ACC112 (cell line): ENCODE results near the gene CEACAM18.

Source experiments
- H2AFZ ChIP-seq: fragments of 200-600 bp; sonication (generic); one replicate; pipeline ENCODE4 v1.6.0; 2017; ENCODE audit warnings: antibody characterized with exemption, low read length; ENCODE audit not compliant: unreplicated experiment
- H3K27ac ChIP-seq: fragments of 200-600 bp; sonication (generic); 2 replicates; pipeline ENCODE4 v1.5.1; 2014; ENCODE audit warnings: low read depth, mild to moderate bottlenecking, antibody characterized with exemption, low read length, moderate library complexity
- H3K27me3 ChIP-seq: fragments of 200-600 bp; sonication (generic); 2 replicates; pipeline ENCODE4 v1.6.1; 2014; ENCODE audit warnings: mild to moderate bottlenecking, antibody characterized with exemption, low read length, moderate library complexity, mixed read lengths; ENCODE audit not compliant: insufficient read depth
- H3K36me3 ChIP-seq: fragments of 200-600 bp; sonication (generic); 2 replicates; pipeline ENCODE4 v1.6.1; 2016; ENCODE audit warnings: mild to moderate bottlenecking, antibody characterized with exemption, low read length, moderate library complexity, mixed read lengths; ENCODE audit not compliant: insufficient read depth
- H3K4me1 ChIP-seq: fragments of 200-600 bp; sonication (generic); one replicate; pipeline ENCODE4 v1.6.1; 2016; ENCODE audit warnings: low read length, mixed read lengths; ENCODE audit not compliant: insufficient read depth, unreplicated experiment, control insufficient read depth
- H3K4me3 ChIP-seq: fragments of 200-600 bp; sonication (generic); 2 replicates; pipeline ENCODE4 v1.5.1; 2014; ENCODE audit warnings: mild to moderate bottlenecking, low read depth, low read length
- H3K79me2 ChIP-seq: fragments of 200-600 bp; sonication (generic); one replicate; pipeline ENCODE4 v1.6.0; 2016; ENCODE audit warnings: low read length; ENCODE audit not compliant: control insufficient read depth, unreplicated experiment, insufficient read depth

CEACAM18 gene

DNA sequence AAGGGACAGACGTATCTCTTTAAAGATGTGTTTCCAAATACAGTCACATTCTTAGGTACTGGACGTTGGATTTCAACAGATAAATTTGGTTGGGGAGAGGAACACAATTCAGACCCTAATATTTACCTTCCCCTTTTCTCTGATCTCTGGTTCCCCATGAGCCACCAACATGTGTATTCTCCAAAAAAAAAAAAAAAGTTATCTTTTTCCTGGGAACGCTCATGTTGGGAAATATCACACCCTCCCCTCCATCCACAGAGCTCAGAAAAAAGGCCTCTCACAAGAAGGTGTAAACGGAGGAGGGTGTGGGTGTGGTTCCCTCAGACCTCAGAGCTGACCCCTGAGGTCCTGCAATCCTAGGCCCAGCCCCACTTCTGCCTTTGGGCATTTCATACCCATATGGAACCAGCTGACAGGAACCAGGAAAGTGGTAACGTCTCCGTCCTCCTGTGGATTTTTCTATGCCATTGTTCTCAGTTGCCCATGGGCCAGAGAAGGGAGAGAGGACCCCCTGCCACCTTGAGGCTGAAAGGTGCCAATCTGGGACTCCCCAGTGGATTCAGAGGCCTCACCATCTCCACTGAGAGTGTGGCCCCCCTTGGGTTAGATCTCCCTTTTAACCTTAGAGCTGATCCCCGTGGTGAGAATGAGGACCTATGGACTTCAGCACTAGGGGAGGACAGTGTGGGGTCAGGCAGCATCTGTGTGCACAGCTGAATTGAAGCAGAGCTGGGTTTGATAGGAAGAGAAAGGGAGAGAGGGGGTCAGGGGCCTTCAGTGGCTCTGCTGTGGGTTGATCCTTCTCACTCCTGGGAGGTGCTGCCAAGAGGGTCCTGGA is 31.7 kb downstream of the CEACAM18 start:
- Histone ChIP-seq H3K4me3 (no peak overlapping the region), H2AFZ (no peak overlapping the region), H3K27ac (no peak overlapping the region), H3K4me1 (no peaks in the 10 kb centered on the region), H3K79me2 (no peaks in the 10 kb centered on the region), H3K27me3 (peaks cover 47% of the 10 kb centered on the region), H3K36me3 (no peaks in the 10 kb centered on the region)

DNA sequence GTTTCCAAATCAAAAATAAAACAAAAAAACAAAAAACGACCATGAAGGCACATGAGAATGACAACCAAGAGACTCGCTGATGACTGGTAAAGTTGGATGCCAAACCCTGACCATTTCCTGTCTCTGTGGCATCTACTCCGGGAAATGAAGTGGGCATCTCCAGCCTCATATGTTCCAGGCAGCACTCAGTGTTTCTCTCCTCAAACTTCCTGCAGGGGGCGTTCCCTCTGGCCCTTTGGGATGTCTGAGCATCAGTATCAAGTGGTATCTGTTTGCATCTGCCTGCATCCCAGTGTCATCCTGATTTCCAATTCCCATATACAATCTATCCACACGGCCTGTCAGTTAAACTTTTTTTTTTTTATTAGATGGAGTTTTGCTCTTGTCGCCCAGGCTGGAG is 33.0 kb downstream of the CEACAM18 start:
- H3K79me2 ChIP-seq, result no peaks in the 10 kb centered on the region
- no peak overlapping the region for H2AFZ ChIP-seq
- no peaks in the 10 kb centered on the region for H3K4me1 ChIP-seq
- H3K27ac ChIP-seq, result no peak overlapping the region
- no peaks in the 10 kb centered on the region for H3K36me3 ChIP-seq
- H3K4me3 ChIP-seq, result no peak overlapping the region
- H3K27me3 ChIP-seq, result peaks cover 47% of the 10 kb centered on the region

DNA sequence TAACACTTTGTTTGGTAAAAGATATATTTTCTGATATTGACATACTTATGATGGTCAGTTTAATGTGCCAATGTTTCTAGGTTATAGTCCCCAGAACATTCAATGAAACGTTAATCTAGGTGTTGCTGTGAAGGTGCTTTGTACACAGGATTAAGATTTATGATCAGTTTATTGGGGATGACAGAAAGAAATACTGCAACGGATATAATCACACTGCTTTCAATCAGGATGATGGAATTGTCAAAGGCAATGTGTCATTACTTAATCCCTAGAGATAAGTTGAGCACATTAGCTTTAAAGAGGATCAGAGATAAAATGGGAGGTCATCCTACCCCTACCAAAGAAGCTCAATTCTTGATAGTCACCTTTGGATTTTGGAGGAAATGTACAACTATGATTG is 35.6 kb downstream of the CEACAM18 start:
- Histone ChIP-seq H2AFZ (no peak overlapping the region), H3K27ac (no peak overlapping the region), H3K27me3 (peaks cover 38% of the 10 kb centered on the region), H3K79me2 (no peaks in the 10 kb centered on the region), H3K36me3 (no peaks in the 10 kb centered on the region), H3K4me1 (no peaks in the 10 kb centered on the region), H3K4me3 (no peak overlapping the region)

DNA sequence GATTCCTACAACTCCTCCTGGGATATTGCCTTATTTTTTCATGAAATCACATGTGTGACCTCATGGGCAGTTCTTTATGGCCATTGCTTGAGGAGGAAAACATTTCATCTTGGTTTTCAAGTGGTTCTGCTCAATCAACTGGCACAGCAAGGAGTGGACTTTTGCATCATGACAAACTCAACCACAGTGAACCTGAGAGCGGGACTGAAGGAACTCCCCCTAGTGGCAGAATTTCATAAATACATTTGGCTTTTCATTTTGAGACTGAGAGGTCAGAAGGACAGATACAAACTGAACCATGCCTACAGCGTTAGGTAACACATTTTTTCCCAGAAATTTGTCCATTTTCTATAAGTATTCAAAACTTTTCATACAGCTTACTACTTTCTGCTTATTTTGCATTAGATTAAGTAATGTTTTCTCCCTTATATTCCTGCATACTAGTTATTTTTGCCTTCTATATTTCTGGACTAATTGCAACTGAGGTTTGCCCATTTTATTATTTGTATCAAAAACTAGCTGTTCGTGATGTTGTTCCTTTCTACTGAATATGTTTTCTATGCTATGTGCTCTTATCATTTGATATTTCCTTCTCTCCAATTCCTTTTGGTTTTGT is 36.6 kb downstream of the CEACAM18 start:
- Histone ChIP-seq H3K27me3 (peaks cover 34% of the 10 kb centered on the region), H2AFZ (no peak overlapping the region), H3K27ac (no peak overlapping the region), H3K4me1 (no peaks in the 10 kb centered on the region), H3K79me2 (no peaks in the 10 kb centered on the region), H3K4me3 (no peak overlapping the region), H3K36me3 (no peaks in the 10 kb centered on the region)

GRCh38 chr19:51520728-51521127 is 42.4 kb downstream of the CEACAM18 start:
- Histone ChIP-seq H3K36me3 (no peaks in the 10 kb centered on the region), H3K27ac (no peak overlapping the region), H3K79me2 (no peaks in the 10 kb centered on the region), H2AFZ (no peak overlapping the region), H3K4me3 (no peak overlapping the region), H3K27me3 (peaks cover 11% of the 10 kb centered on the region), H3K4me1 (no peaks in the 10 kb centered on the region)

- H3K36me3 ChIP-seq, result no peaks in the 10 kb centered on the region
- no peak overlapping the region for H3K4me3 ChIP-seq
- no peaks in the 10 kb centered on the region for H3K79me2 ChIP-seq
- H3K27ac ChIP-seq, result no peak overlapping the region
- peaks cover 11% of the 10 kb centered on the region for H3K27me3 ChIP-seq
- H2AFZ ChIP-seq, result no peak overlapping the region
- no peaks in the 10 kb centered on the region for H3K4me1 ChIP-seq
Observed at GRCh38 chr19:51521357-51521756, 43.0 kb downstream of the CEACAM18 start.

DNA sequence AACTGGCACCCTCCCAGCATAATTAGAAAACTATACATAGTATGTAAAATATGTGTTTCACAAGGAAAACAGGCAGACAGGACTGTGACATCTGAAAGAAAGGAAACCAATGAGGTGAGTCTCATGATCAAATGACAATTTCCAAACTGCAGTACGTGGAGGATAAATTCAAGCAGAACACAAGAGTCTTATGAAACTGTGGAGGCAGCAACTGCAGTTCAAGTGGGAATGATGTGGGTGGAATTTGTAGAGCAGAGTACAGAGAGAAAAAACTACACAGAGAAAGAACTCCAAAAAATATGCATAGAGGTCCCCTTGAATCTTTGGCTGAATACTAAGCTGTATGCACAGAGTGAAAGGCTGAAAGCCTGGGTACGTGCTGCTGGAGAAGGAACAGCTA is 43.4 kb downstream of the CEACAM18 start:
- Histone ChIP-seq H3K79me2 (no peaks in the 10 kb centered on the region), H3K4me1 (no peaks in the 10 kb centered on the region), H2AFZ (no peak overlapping the region), H3K27ac (no peak overlapping the region), H3K27me3 (peaks cover 11% of the 10 kb centered on the region), H3K4me3 (no peak overlapping the region), H3K36me3 (no peaks in the 10 kb centered on the region)

GRCh38 chr19:51524666-51525264 is 46.4 kb downstream of the CEACAM18 start:
- Histone ChIP-seq H2AFZ (no peak overlapping the region), H3K36me3 (no peaks in the 10 kb centered on the region), H3K4me1 (no peaks in the 10 kb centered on the region), H3K27ac (no peak overlapping the region), H3K79me2 (no peaks in the 10 kb centered on the region), H3K4me3 (no peak overlapping the region), H3K27me3 (peaks cover 15% of the 10 kb centered on the region)

- H3K36me3 ChIP-seq, result no peaks in the 10 kb centered on the region
- H3K4me3 ChIP-seq, result no peak overlapping the region
- no peak overlapping the region for H3K27ac ChIP-seq
- H2AFZ ChIP-seq, result no peak overlapping the region
- H3K27me3 ChIP-seq, result peaks cover 15% of the 10 kb centered on the region
- no peaks in the 10 kb centered on the region for H3K79me2 ChIP-seq
- H3K4me1 ChIP-seq, result no peaks in the 10 kb centered on the region
Observed at GRCh38 chr19:51525651-51526050, 47.3 kb downstream of the CEACAM18 start.

DNA sequence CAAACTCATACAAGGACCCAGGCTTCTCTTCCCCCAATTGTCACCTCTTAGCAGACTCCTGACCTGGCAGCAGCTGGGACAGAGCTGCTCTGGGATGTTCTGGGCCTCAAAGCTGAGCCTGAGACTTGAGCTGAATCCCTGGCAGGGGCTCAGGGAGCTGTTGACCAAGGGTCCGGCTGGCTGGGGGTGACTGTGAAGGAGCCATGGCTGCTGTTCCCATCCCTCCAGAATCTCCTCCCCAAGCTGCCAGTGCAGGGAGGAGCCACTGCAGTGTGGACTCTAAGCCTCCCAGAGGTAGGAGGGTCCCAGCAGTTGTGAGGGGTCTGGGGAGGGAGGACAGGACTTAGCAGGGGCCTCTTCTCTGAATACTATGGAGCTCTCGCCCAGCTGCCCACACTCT is 51.0 kb downstream of the CEACAM18 start:
- H3K4me3 ChIP-seq, result no peak overlapping the region
- no peaks in the 10 kb centered on the region for H3K4me1 ChIP-seq
- H3K27me3 ChIP-seq, result peaks cover 35% of the 10 kb centered on the region
- no peaks in the 10 kb centered on the region for H3K36me3 ChIP-seq
- H3K27ac ChIP-seq, result no peak overlapping the region
- H3K79me2 ChIP-seq, result no peaks in the 10 kb centered on the region
- H2AFZ ChIP-seq, result no peak overlapping the region

- H3K4me1 ChIP-seq, result no peaks in the 10 kb centered on the region
- no peak overlapping the region for H3K27ac ChIP-seq
- H3K27me3 ChIP-seq, result peaks cover 47% of the 10 kb centered on the region
- H3K36me3 ChIP-seq, result no peaks in the 10 kb centered on the region
- H2AFZ ChIP-seq, result no peak overlapping the region
- no peaks in the 10 kb centered on the region for H3K79me2 ChIP-seq
- H3K4me3 ChIP-seq, result no peak overlapping the region
Observed at GRCh38 chr19:51530616-51531015, 52.3 kb downstream of the CEACAM18 start.
